Uterus (tissue), 4 donors: ENCODE results near the gene HMX1. TPM values are rescaled to one million over a fixed set of nuclear protein-coding genes. Genes with fewer than 3 reads are reported as not detected.
A peak's percentile ranks its signal among the peaks of the same experiment; 100 is the strongest.

ENCODE experiments used
- DNase-seq, 2 donors: peaks; one replicate each; pipeline ENCODE4 v3.0.0-alpha.2; 2019 to 2020
- H3K27ac ChIP-seq, 2 donors: fragments of 200-600 bp; sonication (generic); 1 replicate in 1 of 2; 2 replicates in 1 of 2; pipeline ENCODE4 v1.5.1; 2016 to 2018
- H3K27me3 ChIP-seq, 2 donors: fragments of 200-600 bp; sonication (generic); one replicate each; pipeline ENCODE4 v1.5.1; 2018 to 2019; ENCODE audit warnings: control low read depth in 1 of 2
- H3K36me3 ChIP-seq, 2 donors: fragments of 200-600 bp; sonication (generic); one replicate each; pipeline ENCODE4 v1.5.1; 2019; ENCODE audit warnings: control low read depth in 1 of 2
- H3K4me1 ChIP-seq, 2 donors: fragments of 200-600 bp; sonication (generic); one replicate each; pipeline ENCODE4 v1.5.1; 2018 to 2019; ENCODE audit warnings: control low read depth in 1 of 2
- H3K4me3 ChIP-seq, 2 donors: fragments of 200-600 bp; sonication (generic); 1 replicate in 1 of 2; 2 replicates in 1 of 2; pipeline ENCODE4 v1.5.1; 2018 to 2019; ENCODE audit warnings: mild to moderate bottlenecking in 1 of 2
- H3K9me3 ChIP-seq, 2 donors: fragments of 200-600 bp; sonication (generic); one replicate each; pipeline ENCODE4 v1.5.1; 2019; ENCODE audit warnings: control low read depth in 1 of 2
- CTCF ChIP-seq, 4 experiments: fragments of 200-600 bp in 2 of 4; fragments of 450-650 bp in 2 of 4; sonication (generic) in 2 of 4; IDR thresholded peaks; one replicate each; pipeline ENCODE4 v1.5.1; 2016 to 2019; ENCODE audit warnings: antibody characterized with exemption in 4 of 4, mild to moderate bottlenecking in 2 of 4, moderate library complexity in 1 of 4
- POLR2A ChIP-seq, 2 donors: fragments of 450-650 bp; IDR thresholded peaks; one replicate each; pipeline ENCODE4 v1.6.1; 2016; ENCODE audit warnings: antibody characterized with exemption in 2 of 2, mild to moderate bottlenecking in 1 of 2, moderate library complexity in 1 of 2
- intact Hi-C: fragments of 100-400 bp; cut with DNase I; formaldehyde crosslinking; loops from one replicate; pipeline ENCODE4 v1.15.1; 2023; ENCODE audit warnings: low total_unique reads
- total RNA-seq, 4 donors: library from RNA; depleted of rRNA in 3 of 4; stranded (reverse); fragments of >200 nt in 3 of 4; gene quantifications; one replicate each; pipeline versions ENCODE4 v1.1.0 to v1.2.4, GENCODE V29; 2014 to 2023
- donor health status: DM: yes; HTN: yes; CAD: no.

HMX1 gene
- total RNA-seq, 4 donors from 2014 or later = 0.21 TPM; not detected in 3

- Histone ChIP-seq H3K27ac (no peak overlapping the region), H3K4me3 (no peak overlapping the region), H3K27me3 (no peaks in the 10 kb centered on the region), H3K9me3 (no peaks in the 10 kb centered on the region), H3K4me1 (no peaks in the 10 kb centered on the region), H3K36me3 (no peaks in the 10 kb centered on the region)
- intact Hi-C loops = no loop called here
- DNase-seq = no peak
- no peak for TF ChIP-seq POLR2A (IDR thresholded peaks at IDR 0.05)
- no peak for TF ChIP-seq CTCF (IDR thresholded peaks at IDR 0.05)
These were observed 40.9 kb upstream of the HMX1 start for GRCh38 chr4:8912506-8912905.

DNA sequence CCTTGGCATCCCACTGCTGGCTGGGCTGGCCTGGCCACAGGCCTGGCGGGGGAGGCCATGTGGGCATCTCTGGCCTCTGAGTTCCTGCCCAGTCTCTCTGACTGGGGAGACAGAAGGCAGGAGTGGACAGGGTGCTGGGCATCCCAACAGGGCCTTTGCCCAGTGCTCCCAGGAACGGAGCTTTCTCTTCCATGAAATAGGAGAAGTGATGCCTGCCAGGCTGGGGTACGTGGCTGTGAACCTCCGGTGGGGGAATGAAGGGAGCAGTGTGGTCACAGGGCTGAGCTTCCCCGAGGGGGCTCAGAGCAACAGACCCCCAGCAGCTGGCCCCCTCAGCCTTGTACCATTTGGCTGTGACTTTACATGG lies 40.4 kb upstream of the HMX1 start:
- intact Hi-C loops = no loop called here
- H3K4me1 ChIP-seq = no peaks in the 10 kb centered on the region
- no peak overlapping the region for H3K27ac ChIP-seq
- no peaks in the 10 kb centered on the region for H3K9me3 ChIP-seq
- DNase-seq = peak in 1 of 2 donors; percentile 2
- TF ChIP-seq CTCF (IDR thresholded peaks at IDR 0.05) (no peak), POLR2A (IDR thresholded peaks at IDR 0.05) (no peak)
- no peaks in the 10 kb centered on the region for H3K36me3 ChIP-seq
- H3K27me3 ChIP-seq = no peaks in the 10 kb centered on the region
- H3K4me3 ChIP-seq = no peak overlapping the region

GRCh38 chr4:8911316-8912088 lies 39.9 kb upstream of the HMX1 start:
- peak in 1 of 2 donors; percentile 8 for DNase-seq
- Histone ChIP-seq H3K36me3 (no peaks in the 10 kb centered on the region), H3K27me3 (no peaks in the 10 kb centered on the region), H3K4me1 (no peaks in the 10 kb centered on the region), H3K27ac (no peak overlapping the region), H3K9me3 (no peaks in the 10 kb centered on the region), H3K4me3 (no peak overlapping the region)
- TF ChIP-seq POLR2A (IDR thresholded peaks at IDR 0.05) = no peak
- no peak for TF ChIP-seq CTCF (IDR thresholded peaks at IDR 0.05)
- intact Hi-C loops = no loop called here

- TF ChIP-seq CTCF (IDR thresholded peaks at IDR 0.05) (no peak), POLR2A (IDR thresholded peaks at IDR 0.05) (no peak)
- DNase-seq = peak in 1 of 2 donors; percentile 7
- Histone ChIP-seq H3K4me1 (no peaks in the 10 kb centered on the region), H3K27me3 (no peaks in the 10 kb centered on the region), H3K36me3 (no peaks in the 10 kb centered on the region), H3K27ac (no peak overlapping the region), H3K4me3 (no peak overlapping the region), H3K9me3 (no peaks in the 10 kb centered on the region)
- intact Hi-C loops = no loop called here
These were observed 39.2 kb upstream of the HMX1 start for GRCh38 chr4:8910822-8911315.

DNA sequence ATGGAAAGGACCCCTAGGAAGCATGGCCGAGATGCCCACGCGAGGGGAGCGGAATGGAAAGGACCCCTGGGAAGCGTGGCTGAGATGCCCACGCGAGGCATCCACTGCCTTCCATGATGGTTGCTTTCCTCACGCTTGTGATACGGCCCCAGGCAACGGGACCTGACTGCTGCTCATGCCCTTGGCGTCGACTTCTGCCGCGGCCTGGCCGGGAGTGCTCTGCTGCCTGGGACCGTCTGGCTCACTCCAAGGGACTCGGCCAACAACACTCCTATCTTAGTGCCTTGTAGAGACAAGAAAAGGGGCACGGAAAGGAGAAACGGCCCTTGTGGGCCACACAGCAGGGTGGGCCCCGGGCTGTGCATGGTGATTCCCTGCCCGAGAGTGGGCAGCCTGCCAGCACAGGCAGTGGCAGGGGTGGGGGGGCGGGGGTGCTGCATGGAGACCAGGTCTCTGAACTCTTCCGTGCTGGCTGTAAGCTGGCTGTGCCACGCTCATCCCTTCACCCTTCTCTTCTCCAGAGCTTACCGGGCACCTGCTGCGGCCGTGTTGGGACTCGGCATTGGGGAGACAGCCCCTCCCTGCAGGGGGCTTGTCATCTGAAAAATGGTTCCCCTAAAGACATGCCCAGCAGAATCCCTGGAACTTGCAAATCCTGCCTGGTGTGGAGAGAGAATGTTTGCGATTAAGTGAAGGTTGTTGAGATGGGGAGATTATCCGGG lies 38.6 kb upstream of the HMX1 start:
- no peak overlapping the region for H3K27ac ChIP-seq
- peak in 1 of 2 donors; percentile 5 for DNase-seq
- H3K9me3 ChIP-seq = no peaks in the 10 kb centered on the region
- no peak overlapping the region for H3K4me3 ChIP-seq
- TF ChIP-seq CTCF (IDR thresholded peaks at IDR 0.05) (no peak), POLR2A (IDR thresholded peaks at IDR 0.05) (no peak)
- H3K36me3 ChIP-seq = no peaks in the 10 kb centered on the region
- intact Hi-C loops = no loop called here
- no peaks in the 10 kb centered on the region for H3K4me1 ChIP-seq
- H3K27me3 ChIP-seq = no peaks in the 10 kb centered on the region
